HEK293 (cell line): ENCODE results near the gene UNC5CL.
A peak's percentile ranks its signal among the peaks of the same experiment; 100 is the strongest.
"Not testable (repeated sequence)": the region's sequence is repeated elsewhere in the genome, so short reads cannot be mapped to it uniquely, and the experiment has no call there.

Experiments used
- CTCF ChIA-PET: fragments of 350-600 bp; formaldehyde crosslinking; extraction: SDS; loops from one replicate; lab custom pipeline; 2021; ENCODE audit warnings: antibody characterized with exemption; lab: Yijun Ruan, JAX
- POLR2A ChIA-PET: fragments of 300-600 bp; formaldehyde crosslinking; extraction: SDS; loops from one replicate; lab custom pipeline; 2020; ENCODE audit warnings: antibody characterized with exemption, inconsistent platforms; lab: Yijun Ruan, JAX
- H3K27ac ChIP-seq: fragments of 200-500 bp; sonication (Bioruptor generic); 2 replicates; pipeline ENCODE4 v1.5.1; 2014; ENCODE audit warnings: low read depth, low read length, control low read depth, inconsistent platforms; ENCODE audit errors: extremely low read depth
- H3K36me3 ChIP-seq, 2 experiments: fragments of 200-500 bp in 1 of 2; sonication (Bioruptor generic) in 1 of 2; 1 replicate in 1 of 2; 2 replicates in 1 of 2; pipeline ENCODE4 v1.5.1; 2014 to 2017; ENCODE audit warnings: inconsistent platforms in 2 of 2, low read length in 2 of 2; ENCODE audit not compliant: control insufficient read depth in 2 of 2, insufficient read depth in 1 of 2
- H3K4me1 ChIP-seq: fragments of 200-500 bp; sonication (Bioruptor generic); 2 replicates; pipeline ENCODE4 v1.5.1; 2014; ENCODE audit warnings: mild to moderate bottlenecking, low read length, inconsistent platforms; ENCODE audit not compliant: control insufficient read depth, insufficient read depth
- H3K4me3 ChIP-seq: 2 replicates; pipeline ENCODE4 v1.5.1; 2011; ENCODE audit warnings: low read depth, mild to moderate bottlenecking, control low read depth, low read length, moderate library complexity
- H3K9me3 ChIP-seq: fragments of 200-500 bp; sonication (Bioruptor generic); 2 replicates; pipeline ENCODE4 v1.5.1; 2014; ENCODE audit warnings: low read depth, low read length, inconsistent platforms; ENCODE audit not compliant: control insufficient read depth, insufficient read depth
- CTCF ChIP-seq: fragments of 450-650 bp; formaldehyde crosslinking; IDR thresholded peaks from 2 replicates; pipeline ENCODE4 v1.5.1; 2016; ENCODE audit warnings: missing biosample characterization, missing genetic modification characterization
- HOXD13 ChIP-seq: sonication (generic); formaldehyde crosslinking; IDR thresholded peaks from 2 replicates; pipeline ENCODE4 v1.8.0; 2022; ENCODE audit warnings: missing genetic modification reagents, borderline replicate concordance
- KLF17 ChIP-seq: fragments of 450-650 bp; formaldehyde crosslinking; IDR thresholded peaks from 2 replicates; pipeline ENCODE4 v1.5.1; 2016; ENCODE audit warnings: missing biosample characterization, missing genetic modification characterization
- MZF1 ChIP-seq: fragments of 450-650 bp; formaldehyde crosslinking; IDR thresholded peaks from 2 replicates; pipeline ENCODE4 v1.5.1; 2017; ENCODE audit warnings: missing biosample characterization, missing genetic modification characterization, borderline replicate concordance
- PRDM10 ChIP-seq: fragments of 450-650 bp; formaldehyde crosslinking; IDR thresholded peaks from 2 replicates; pipeline ENCODE4 v1.5.1; 2016; ENCODE audit warnings: missing biosample characterization, missing genetic modification characterization
- ZBTB17 ChIP-seq: fragments of 450-650 bp; formaldehyde crosslinking; IDR thresholded peaks from 2 replicates; pipeline ENCODE4 v1.5.1; 2016; ENCODE audit warnings: missing biosample characterization, missing genetic modification characterization
- ZBTB8A ChIP-seq: fragments of 450-650 bp; formaldehyde crosslinking; IDR thresholded peaks from 2 replicates; pipeline ENCODE4 v1.5.1; 2016; ENCODE audit warnings: missing biosample characterization, missing genetic modification characterization
- ZEB2 ChIP-seq: fragments of 450-650 bp; formaldehyde crosslinking; IDR thresholded peaks from 2 replicates; pipeline ENCODE4 v1.5.1; 2016; ENCODE audit warnings: missing biosample characterization, missing genetic modification characterization
- ZNF121 ChIP-seq: fragments of 450-650 bp; formaldehyde crosslinking; IDR thresholded peaks from 2 replicates; pipeline ENCODE4 v1.5.1; 2016; ENCODE audit warnings: missing biosample characterization, missing genetic modification characterization
- ZNF624 ChIP-seq: fragments of 450-650 bp; formaldehyde crosslinking; IDR thresholded peaks from 2 replicates; pipeline ENCODE4 v1.5.1; 2017; ENCODE audit warnings: missing biosample characterization, missing genetic modification characterization
- ZNF654 ChIP-seq: fragments of 450-650 bp; formaldehyde crosslinking; IDR thresholded peaks from 2 replicates; pipeline ENCODE4 v1.5.1; 2016; ENCODE audit warnings: low read depth, missing biosample characterization, missing genetic modification characterization
- ZNF792 ChIP-seq: fragments of 450-650 bp; formaldehyde crosslinking; IDR thresholded peaks from 2 replicates; pipeline ENCODE4 v1.5.1; 2016; ENCODE audit warnings: missing biosample characterization, missing genetic modification characterization

UNC5CL gene

GRCh38 chr6:41008011-41008410 lies 31.0 kb downstream of the UNC5CL start:
- ChIA-PET POLR2A (no interaction called here), CTCF (interaction anchor here (0.6 to 3.9 kb wide), 7 partner anchors 11 to 1071 kb away, joined by 3 to 35 read pairs (median 4); no protein-coding TSS in a partner anchor)
- no peaks in the 10 kb centered on the region for H3K9me3 ChIP-seq
- H3K27ac ChIP-seq, result no peak overlapping the region
- no peaks in the 10 kb centered on the region for H3K36me3 ChIP-seq
- H3K4me1 ChIP-seq, result no peaks in the 10 kb centered on the region
- H3K4me3 ChIP-seq, result no peak overlapping the region
- TF ChIP-seq MZF1 (no peak), ZNF792 (tag by site-specific recombination) (no peak)

- H3K4me3 ChIP-seq, POLR2A ChIA-PET, H3K4me1 ChIP-seq, H3K9me3 ChIP-seq, H3K36me3 ChIP-seq, H3K27ac ChIP-seq: not testable (repeated sequence)
- CTCF ChIA-PET, result interaction anchor here (0.8 to 3.4 kb wide), 2 partner anchors 21 to 113 kb away, joined by 6 to 35 read pairs; no protein-coding TSS in a partner anchor
Observed at GRCh38 chr6:41006980-41007379, 32.0 kb downstream of the UNC5CL start.

- CTCF ChIA-PET, result interaction anchor here (3.4 kb wide), 1 partner anchor 22 kb away, joined by 35 read pairs; no protein-coding TSS in a partner anchor
- H3K4me3 ChIP-seq, H3K4me1 ChIP-seq, POLR2A ChIA-PET, H3K36me3 ChIP-seq, H3K9me3 ChIP-seq, H3K27ac ChIP-seq: not testable (repeated sequence)
- TF ChIP-seq PRDM10 (tag by site-specific recombination) (0 out of 2 replicates have a peak, but pooled peaks have one; percentile 29), ZBTB17 (tag by site-specific recombination) (peak; percentile 71), ZEB2 (tag by site-specific recombination) (0 out of 2 replicates have a peak, but pooled peaks have one; percentile 28), ZNF121 (tag by site-specific recombination) (peak; percentile 99), ZNF654 (tag by site-specific recombination) (peak; percentile 67), CTCF (tag by site-specific recombination) (peak; percentile 81)
Observed at GRCh38 chr6:41006217-41006616, 32.8 kb downstream of the UNC5CL start.

GRCh38 chr6:41002168-41002567 lies 36.9 kb downstream of the UNC5CL start:
- H3K36me3 ChIP-seq, result no peaks in the 10 kb centered on the region

GRCh38 chr6:41000248-41000647 lies 38.8 kb downstream of the UNC5CL start:
- ChIA-PET CTCF (interaction anchor here (0.7 to 4.9 kb wide), 9 partner anchors 10 to 105 kb away, joined by 3 to 40 read pairs (median 4); no protein-coding TSS in a partner anchor), POLR2A (no interaction called here)
- H3K27ac ChIP-seq, result no peak overlapping the region
- peaks cover 20% of the 10 kb centered on the region for H3K4me1 ChIP-seq
- TF ChIP-seq HOXD13 (no peak), KLF17 (no peak), ZBTB8A (tag by site-specific recombination) (no peak)
- H3K36me3 ChIP-seq, result no peaks in the 10 kb centered on the region
- no peak overlapping the region for H3K4me3 ChIP-seq
- H3K9me3 ChIP-seq, result no peaks in the 10 kb centered on the region

More at GRCh38 chr6:41002168-41002567, 36.9 kb downstream of the UNC5CL start:
- Histone ChIP-seq H3K27ac (no peak overlapping the region), H3K4me3 (no peak overlapping the region), H3K4me1 (peaks cover 8% of the 10 kb centered on the region), H3K9me3 (no peaks in the 10 kb centered on the region)
- ChIA-PET POLR2A (no interaction called here), CTCF (interaction anchor here (0.8 to 2.1 kb wide), 4 partner anchors 16 to 107 kb away, joined by 3 to 9 read pairs (median 4); no protein-coding TSS in a partner anchor)
- no peak for TF ChIP-seq ZNF624 (tag by site-specific recombination)
